Measurements from ENCODE around the gene GIMAP6. TPM values are rescaled to one million over a fixed set of nuclear protein-coding genes. Genes with fewer than 3 reads are reported as not detected.
"Not testable (repeated sequence)": the region's sequence is repeated elsewhere in the genome, so short reads cannot be mapped to it uniquely, and the experiment has no call there.

The GIMAP6 gene
- 10 to 100 TPM; 19.2 to 20.7 TPM for total RNA-seq

- peak within 1 kb of the TSS; percentile 85 for H3K4me3 Mint-ChIP-seq
- H3K9me3 Mint-ChIP-seq = peaks cover 31% of the 10 kb centered on the region
- CTCF ChIA-PET = interaction anchor here (0.8 to 2.1 kb wide), 9 partner anchors 9 to 183 kb away, joined by 3 to 9 read pairs (median 4); no protein-coding TSS in a partner anchor
- peaks cover 55% of the 10 kb centered on the region for H3K36me3 Mint-ChIP-seq (ENCODE audit: low read depth)
- intact Hi-C loops (cut with micrococcal nuclease) = loop anchor here (1.0 to 5.0 kb wide), 6 partner anchors 11 to 123 kb away; partner anchors contain the start of gene GIMAP1
- peak; percentile 64 for DNase-seq
- peak within 1 kb of the TSS; percentile 92 for H3K27ac Mint-ChIP-seq
- peaks cover 67% of the 10 kb centered on the region for H3K4me1 Mint-ChIP-seq (ENCODE audit: low read depth)
- H3K27me3 Mint-ChIP-seq (ENCODE audit: low read depth) = no peaks in the 10 kb centered on the region
These were observed at the start of gene GIMAP6 for GRCh38 chr7:150631866-150632864. Gene GIMAP6 (minus strand): TSS chr7:150632385. CDS start chr7:150630142, 2,243 bp downstream.

GRCh38 chr7:150680364-150680763 lies 48.2 kb upstream of the GIMAP6 start:
- intact Hi-C loops (cut with micrococcal nuclease); CTCF ChIA-PET; H3K4me3 Mint-ChIP-seq; DNase-seq; H3K27me3 Mint-ChIP-seq (ENCODE audit: low read depth): not testable (repeated sequence)
- Mint-ChIP-seq H3K27ac (peak overlapping the region; percentile 28), H3K36me3 (ENCODE audit: low read depth) (peaks cover 16% of the 10 kb centered on the region), H3K4me1 (ENCODE audit: low read depth) (peaks cover 85% of the 10 kb centered on the region), H3K9me3 (peaks cover 12% of the 10 kb centered on the region)

GRCh38 chr7:150678601-150679000 lies 46.4 kb upstream of the GIMAP6 start:
- Mint-ChIP-seq H3K36me3 (ENCODE audit: low read depth) (peaks cover 16% of the 10 kb centered on the region), H3K4me1 (ENCODE audit: low read depth) (peaks cover 79% of the 10 kb centered on the region), H3K9me3 (peaks cover 12% of the 10 kb centered on the region), H3K27ac (peak overlapping the region; percentile 91), H3K4me3 (peak overlapping the region; percentile 83)
- H3K27me3 Mint-ChIP-seq (ENCODE audit: low read depth); intact Hi-C loops (cut with micrococcal nuclease); CTCF ChIA-PET: not testable (repeated sequence)
- peak; percentile 64 for DNase-seq

GRCh38 chr7:150676854-150677253 lies 44.7 kb upstream of the GIMAP6 start:
- Mint-ChIP-seq H3K4me1 (ENCODE audit: low read depth) (peaks cover 77% of the 10 kb centered on the region), H3K4me3 (peak overlapping the region; percentile 30), H3K36me3 (ENCODE audit: low read depth) (peaks cover 13% of the 10 kb centered on the region), H3K27ac (peak overlapping the region; percentile 72)
- CTCF ChIA-PET; H3K27me3 Mint-ChIP-seq (ENCODE audit: low read depth); H3K9me3 Mint-ChIP-seq; DNase-seq: not testable (repeated sequence)
- intact Hi-C loops (cut with micrococcal nuclease) = loop anchor here (1.0 kb wide), 1 partner anchor 9 kb away; no protein-coding TSS in a partner anchor

GRCh38 chr7:150676276-150676675 lies 44.1 kb upstream of the GIMAP6 start:
- H3K27ac Mint-ChIP-seq = peak overlapping the region; percentile 72
- peak overlapping the region; percentile 30 for H3K4me3 Mint-ChIP-seq
- CTCF ChIA-PET = interaction anchor here (1.2 kb wide), 1 partner anchor 10 kb away, joined by 3 read pairs; the partner anchor contains the start of gene GIMAP2
- not testable (repeated sequence) for H3K9me3 Mint-ChIP-seq; H3K27me3 Mint-ChIP-seq (ENCODE audit: low read depth); DNase-seq
- peaks cover 78% of the 10 kb centered on the region for H3K4me1 Mint-ChIP-seq (ENCODE audit: low read depth)
- intact Hi-C loops (cut with micrococcal nuclease) = loop anchor here (1.0 kb wide), 1 partner anchor 8 kb away; no protein-coding TSS in a partner anchor
- H3K36me3 Mint-ChIP-seq (ENCODE audit: low read depth) = peaks cover 13% of the 10 kb centered on the region

GRCh38 chr7:150675714-150676113 lies 43.5 kb upstream of the GIMAP6 start:
- Mint-ChIP-seq H3K27ac (peak overlapping the region; percentile 5), H3K9me3 (peaks cover 7% of the 10 kb centered on the region), H3K27me3 (ENCODE audit: low read depth) (no peaks in the 10 kb centered on the region), H3K4me3 (no peak overlapping the region), H3K36me3 (ENCODE audit: low read depth) (peaks cover 10% of the 10 kb centered on the region), H3K4me1 (ENCODE audit: low read depth) (peaks cover 78% of the 10 kb centered on the region)
- CTCF ChIA-PET = interaction anchor here (1.2 kb wide), 1 partner anchor 10 kb away, joined by 3 read pairs; the partner anchor contains the start of gene GIMAP2
- intact Hi-C loops (cut with micrococcal nuclease) = loop anchor here (1.0 kb wide), 1 partner anchor 7 kb away; no protein-coding TSS in a partner anchor
- no peak for DNase-seq

GRCh38 chr7:150671798-150672585 lies 39.8 kb upstream of the GIMAP6 start:
- H3K36me3 Mint-ChIP-seq (ENCODE audit: low read depth); intact Hi-C loops (cut with micrococcal nuclease); H3K27me3 Mint-ChIP-seq (ENCODE audit: low read depth); H3K4me3 Mint-ChIP-seq; DNase-seq: not testable (repeated sequence)
- H3K9me3 Mint-ChIP-seq = peaks cover 12% of the 10 kb centered on the region
- CTCF ChIA-PET = interaction anchor here (1.4 kb wide), 1 partner anchor 14 kb away, joined by 3 read pairs; the partner anchor contains the start of gene GIMAP2
- H3K4me1 Mint-ChIP-seq (ENCODE audit: low read depth) = peaks cover 78% of the 10 kb centered on the region
- H3K27ac Mint-ChIP-seq = peak overlapping the region; percentile 62

GRCh38 chr7:150668977-150669376 lies 36.8 kb upstream of the GIMAP6 start:
- Mint-ChIP-seq H3K4me1 (ENCODE audit: low read depth) (peaks cover 83% of the 10 kb centered on the region), H3K4me3 (peak overlapping the region; percentile 6), H3K27me3 (ENCODE audit: low read depth) (no peaks in the 10 kb centered on the region), H3K27ac (peak overlapping the region; percentile 95), H3K9me3 (peaks cover 12% of the 10 kb centered on the region), H3K36me3 (ENCODE audit: low read depth) (peaks cover 8% of the 10 kb centered on the region)
- DNase-seq = no peak
- CTCF ChIA-PET = interaction anchor here (0.8 to 2.6 kb wide), 4 partner anchors 16 to 221 kb away, joined by 3 to 6 read pairs (median 4); partner anchors contain the start of gene GIMAP2
- intact Hi-C loops (cut with micrococcal nuclease) = loop anchor here (1.0 to 5.0 kb wide), 9 partner anchors 7 to 347 kb away; partner anchors contain the start of genes ACTR3C, GIMAP2, GIMAP6 and GIMAP7

GRCh38 chr7:150668472-150668911 lies 36.3 kb upstream of the GIMAP6 start:
- peaks cover 12% of the 10 kb centered on the region for H3K9me3 Mint-ChIP-seq
- H3K36me3 Mint-ChIP-seq (ENCODE audit: low read depth) = peaks cover 9% of the 10 kb centered on the region

GRCh38 chr7:150666412-150666811 lies 34.2 kb upstream of the GIMAP6 start:
- peaks cover 8% of the 10 kb centered on the region for H3K36me3 Mint-ChIP-seq (ENCODE audit: low read depth)
- peaks cover 88% of the 10 kb centered on the region for H3K4me1 Mint-ChIP-seq (ENCODE audit: low read depth)
- H3K9me3 Mint-ChIP-seq = peaks cover 7% of the 10 kb centered on the region
- H3K27me3 Mint-ChIP-seq (ENCODE audit: low read depth) = no peaks in the 10 kb centered on the region
- H3K27ac Mint-ChIP-seq = peak overlapping the region; percentile 95
- peak overlapping the region; percentile 16 for H3K4me3 Mint-ChIP-seq
- intact Hi-C loops (cut with micrococcal nuclease) = loop anchor here (5.0 kb wide), 1 partner anchor 344 kb away; the partner anchor contains the start of genes ACTR3C and LRRC61
- no peak for DNase-seq
- CTCF ChIA-PET = interaction anchor here (0.6 to 2.5 kb wide), 5 partner anchors 49 to 217 kb away, joined by 3 to 11 read pairs (median 4); no protein-coding TSS in a partner anchor

More at GRCh38 chr7:150668472-150668911, 36.3 kb upstream of the GIMAP6 start:
- peak overlapping the region; percentile 95 for H3K27ac Mint-ChIP-seq
- peak overlapping the region; percentile 19 for H3K4me3 Mint-ChIP-seq
- no peaks in the 10 kb centered on the region for H3K27me3 Mint-ChIP-seq (ENCODE audit: low read depth)
- peak; percentile 71 for DNase-seq
- intact Hi-C loops (cut with micrococcal nuclease) = loop anchor here (1.0 to 5.0 kb wide), 9 partner anchors 8 to 346 kb away; partner anchors contain the start of genes ACTR3C, GIMAP2, GIMAP6 and GIMAP7
- peaks cover 88% of the 10 kb centered on the region for H3K4me1 Mint-ChIP-seq (ENCODE audit: low read depth)
- CTCF ChIA-PET = interaction anchor here (0.7 to 2.6 kb wide), 3 partner anchors 17 to 87 kb away, joined by 4 to 11 read pairs (median 6); partner anchors contain the start of gene GIMAP2

GRCh38 chr7:150665896-150666295 lies 33.7 kb upstream of the GIMAP6 start:
- peak overlapping the region; percentile 10 for H3K4me3 Mint-ChIP-seq
- H3K27ac Mint-ChIP-seq = peak overlapping the region; percentile 95
- H3K4me1 Mint-ChIP-seq (ENCODE audit: low read depth) = peaks cover 87% of the 10 kb centered on the region
- no peaks in the 10 kb centered on the region for H3K27me3 Mint-ChIP-seq (ENCODE audit: low read depth)
- H3K36me3 Mint-ChIP-seq (ENCODE audit: low read depth) = peaks cover 8% of the 10 kb centered on the region
- H3K9me3 Mint-ChIP-seq = peaks cover 7% of the 10 kb centered on the region
- peak; percentile 59 for DNase-seq
- intact Hi-C loops (cut with micrococcal nuclease) = loop anchor here (1.0 to 5.0 kb wide), 5 partner anchors 45 to 344 kb away; partner anchors contain the start of genes ACTR3C and LRRC61
- CTCF ChIA-PET = interaction anchor here (1.0 to 1.3 kb wide), 3 partner anchors 51 to 217 kb away, joined by 3 to 5 read pairs (median 4); no protein-coding TSS in a partner anchor

Data from activated naive CD4-positive, alpha-beta T cell treated with anti-CD3 and anti-CD28 coated beads for 36 hours (primary cell).